Endothelial cell of umbilical vein (primary cell): ENCODE data around the gene SLC35B4. TPM values are rescaled to one million over a fixed set of nuclear protein-coding genes. Genes with fewer than 3 reads are reported as not detected.

ENCODE experiments used
- BruUV-seq: library from RNA; stranded (reverse); fragments of 400-500 nt; replicated peaks from 2 replicates; lab custom pipeline; 2021; lab: Mats Ljungman, UMichigan
- CTCF ChIA-PET: fragments of 300-600, 350-600 bp; sonication (Branson Sonifier 250); formaldehyde crosslinking; loops from one replicate; lab custom pipeline; 2021; ENCODE audit warnings: antibody characterized with exemption, inconsistent platforms; lab: Charles Lee
- POLR2A ChIA-PET: fragments of 300-600, 350-600 bp; sonication (Branson Sonifier 250); formaldehyde crosslinking; loops from one replicate; lab custom pipeline; 2021; ENCODE audit warnings: antibody characterized with exemption, inconsistent platforms; lab: Charles Lee
- DNase-seq: peaks from one replicate; pipeline ENCODE4 v3.0.0-alpha.2; 2011; ENCODE audit warnings: low read depth, low spot score
- FAIRE-seq: peaks from 2 replicates; lab custom pipeline; 2011; peaks lifted over from hg19 to GRCh38; lab: Jason Lieb, UNC
- H2AFZ ChIP-seq: 2 replicates; pipeline ENCODE4 v1.6.0; 2012; ENCODE audit warnings: low read depth, low read length, control low read depth, inconsistent platforms
- H3K27ac ChIP-seq: 2 replicates; pipeline ENCODE4 v1.5.1; 2011; ENCODE audit warnings: low read depth, mild to moderate bottlenecking, control low read depth, low read length, moderate library complexity; ENCODE audit not compliant: insufficient read depth
- H3K27me3 ChIP-seq, 2 experiments: 2 replicates each; pipeline versions ENCODE4 v1.6.0 to v1.6.1; 2011; ENCODE audit warnings: low read length in 2 of 2, mixed read lengths in 1 of 2; ENCODE audit not compliant: control insufficient read depth in 2 of 2, insufficient read depth in 2 of 2
- H3K36me3 ChIP-seq, 2 experiments: 2 replicates in 1 of 2; 3 replicates in 1 of 2; pipeline ENCODE4 v1.5.1; 2011; ENCODE audit warnings: low read length in 2 of 2, mild to moderate bottlenecking in 1 of 2, moderate library complexity in 1 of 2; ENCODE audit not compliant: control insufficient read depth in 2 of 2, insufficient read depth in 2 of 2; ENCODE audit errors: extremely low read depth in 1 of 2
- H3K4me1 ChIP-seq: 3 replicates; pipeline ENCODE4 v1.5.1; 2011; ENCODE audit warnings: mild to moderate bottlenecking, low read length; ENCODE audit not compliant: control insufficient read depth, insufficient read depth; ENCODE audit errors: extremely low read depth
- H3K4me2 ChIP-seq: 2 replicates; pipeline ENCODE4 v1.6.1; 2011; ENCODE audit warnings: low read length, control low read depth, mixed read lengths; ENCODE audit not compliant: insufficient read depth
- H3K4me3 ChIP-seq, 3 experiments: fragments of 200-600 bp in 1 of 3; sonication (generic), shearing (Covaris generic) in 1 of 3; replicated peaks in 1 of 3; 2 replicates each; pipeline ENCODE4 v1.5.1; 2011 to 2016; ENCODE audit warnings: control low read depth in 3 of 3, low read length in 3 of 3, mild to moderate bottlenecking in 2 of 3, inconsistent platforms in 1 of 3, low read depth in 1 of 3, moderate library complexity in 1 of 3; ENCODE audit not compliant: insufficient read depth in 1 of 3
- H3K79me2 ChIP-seq: 2 replicates; pipeline ENCODE4 v1.6.0; 2012; ENCODE audit warnings: low read length, inconsistent platforms; ENCODE audit not compliant: control insufficient read depth, insufficient read depth
- H3K9ac ChIP-seq: replicated peaks from 2 replicates; pipeline ENCODE3; 2011; ENCODE audit warnings: low read length, control low read depth; ENCODE audit not compliant: insufficient read depth; ENCODE audit errors: extremely low read depth
- H3K9me1 ChIP-seq: replicated peaks from 3 replicates; pipeline ENCODE4 v1.6.0; 2011; ENCODE audit warnings: mild to moderate bottlenecking, low read length; ENCODE audit not compliant: control insufficient read depth, insufficient read depth; ENCODE audit errors: extremely low read depth
- H3K9me3 ChIP-seq: replicated peaks from 2 replicates; pipeline ENCODE4 v1.5.1; 2012; ENCODE audit warnings: low read length, inconsistent platforms; ENCODE audit not compliant: control insufficient read depth, insufficient read depth
- H4K20me1 ChIP-seq: replicated peaks from 2 replicates; pipeline ENCODE3; 2011; ENCODE audit warnings: mild to moderate bottlenecking, low read length; ENCODE audit not compliant: control insufficient read depth, insufficient read depth; ENCODE audit errors: extremely low read depth
- CTCF ChIP-seq, 2 donors: IDR thresholded peaks; 1 replicate in 1 of 2; 2 replicates in 1 of 2; pipeline ENCODE4 v1.5.1; 2011; ENCODE audit warnings: low read length in 2 of 2, mild to moderate bottlenecking in 2 of 2, moderate library complexity in 2 of 2, control low read depth in 1 of 2, inconsistent platforms in 1 of 2, low read depth in 1 of 2; ENCODE audit not compliant: insufficient read depth in 1 of 2; ENCODE audit errors: extremely low read depth in 1 of 2
- EZH2 ChIP-seq: IDR thresholded peaks from 2 replicates; pipeline ENCODE4 v1.6.1; 2012; ENCODE audit warnings: borderline replicate concordance, low read depth, mild to moderate bottlenecking, moderate library complexity, low read length, inconsistent platforms; ENCODE audit not compliant: severe bottlenecking
- FOS ChIP-seq: IDR thresholded peaks from 2 replicates; pipeline ENCODE4 v1.6.1; 2011; ENCODE audit warnings: mild to moderate bottlenecking, low read length, moderate library complexity, borderline replicate concordance; ENCODE audit not compliant: insufficient read depth
- GATA2 ChIP-seq: IDR thresholded peaks from 2 replicates; pipeline ENCODE4 v1.7.0; 2011; ENCODE audit warnings: low read depth, mild to moderate bottlenecking, moderate library complexity, mixed read lengths, low read length; ENCODE audit not compliant: insufficient read length, insufficient read depth
- JUN ChIP-seq: IDR thresholded peaks from 2 replicates; pipeline ENCODE4 v1.6.1; 2011; ENCODE audit warnings: borderline replicate concordance, low read depth; ENCODE audit not compliant: insufficient read length, insufficient read depth
- MAX ChIP-seq: IDR thresholded peaks from 2 replicates; pipeline ENCODE4 v1.6.1; 2011; ENCODE audit not compliant: insufficient read depth, insufficient read length
- MYC ChIP-seq: IDR thresholded peaks from one replicate; pipeline ENCODE4 v1.6.1; 2011; ENCODE audit warnings: mild to moderate bottlenecking, low read depth, low read length
- POLR2A ChIP-seq: IDR thresholded peaks from 2 replicates; pipeline ENCODE4 v1.6.1; 2012; ENCODE audit warnings: low read depth, mild to moderate bottlenecking, control low read depth, low read length
- POLR2AphosphoS5 ChIP-seq: IDR thresholded peaks from 2 replicates; pipeline ENCODE4 v1.6.1; 2012; ENCODE audit warnings: low read depth, mild to moderate bottlenecking, control low read depth, low read length, moderate library complexity; ENCODE audit not compliant: insufficient read depth
- dilution Hi-C: fragments of 300-500 bp; cut with MboI; formaldehyde crosslinking; loops from one replicate; pipeline ENCODE4 v1.15.0; 2019; ENCODE audit warnings: low sequenced_read_pairs; ENCODE audit not compliant: extremely low pct_ligation_motif_present
- intact Hi-C: fragments of 100-400 bp; cut with micrococcal nuclease; formaldehyde crosslinking; loops from one replicate; pipeline ENCODE4 v1.10.0; 2022
- polyA plus RNA-seq, 4 experiments: library from polyadenylated mRNA; depleted of rRNA in 3 of 4; stranded (reverse) in 3 of 4; unstranded in 1 of 4; fragments of >200 nt; gene quantifications; 2 replicates each; pipeline versions ENCODE4 v1.2.1 to v1.2.3, GENCODE V29; 2011 to 2012; ENCODE audit warnings: missing spikeins in 1 of 4
- total RNA-seq: library from RNA; stranded (reverse); gene quantifications from 2 replicates; pipeline ENCODE4 v1.2.3, GENCODE V29; 2021

Gene SLC35B4
- total and polyA plus RNA-seq, 2 donors (not counting 3 experiments of a cell fraction or from before 2014, with no cell fraction given) = 17.5 to 20.2 TPM

GRCh38 chr7:134320201-134320600 is 3.5 kb upstream of the SLC35B4 start:
- DNase-seq = no peak
- H3K27me3 ChIP-seq = peaks cover 3 to 21% of the 10 kb centered on the region in 2 experiments
- no peak overlapping the region for H3K9ac ChIP-seq
- CTCF ChIA-PET = no interaction called here
- no peak for FAIRE-seq
- H3K79me2 ChIP-seq = no peaks in the 10 kb centered on the region
- no peak overlapping the region for H3K4me2 ChIP-seq
- TF ChIP-seq FOS (no peak), JUN (no peak)
- H3K36me3 ChIP-seq = no peaks in the 10 kb centered on the region
- H3K4me1 ChIP-seq = peaks cover 11% of the 10 kb centered on the region
- intact Hi-C loops = no loop called here
- no peaks in the 10 kb centered on the region for H3K9me3 ChIP-seq
- no peak overlapping the region for H2AFZ ChIP-seq
- POLR2A ChIA-PET = no interaction called here
- no TSS peak for BruUV-seq
- dilution Hi-C loops = no loop called here
- H3K27ac ChIP-seq = no peak overlapping the region
- H3K9me1 ChIP-seq = no peaks in the 10 kb centered on the region
- H3K4me3 ChIP-seq = no peak overlapping the region
- no peaks in the 10 kb centered on the region for H4K20me1 ChIP-seq

GRCh38 chr7:134318443-134318842 is 1.7 kb upstream of the SLC35B4 start:
- no peak overlapping the region for H2AFZ ChIP-seq
- H3K9me3 ChIP-seq = no peaks in the 10 kb centered on the region
- no peak overlapping the region for H3K9ac ChIP-seq
- no peaks in the 10 kb centered on the region for H3K9me1 ChIP-seq
- H3K27ac ChIP-seq = no peak overlapping the region
- no peak overlapping the region for H3K4me2 ChIP-seq
- CTCF ChIA-PET = no interaction called here
- dilution Hi-C loops = no loop called here
- DNase-seq = no peak
- POLR2A ChIA-PET = no interaction called here
- intact Hi-C loops = loop anchor here (5.0 kb wide), 3 partner anchors 39 to 191 kb away; partner anchors contain the start of gene LRGUK
- no peaks in the 10 kb centered on the region for H4K20me1 ChIP-seq
- peaks cover 3 to 17% of the 10 kb centered on the region in 2 experiments for H3K27me3 ChIP-seq
- no peaks in the 10 kb centered on the region for H3K79me2 ChIP-seq
- peaks cover 11% of the 10 kb centered on the region for H3K4me1 ChIP-seq
- BruUV-seq = no TSS peak
- no peak overlapping the region for H3K4me3 ChIP-seq
- no peak for FAIRE-seq
- TF ChIP-seq FOS (no peak), EZH2 (no peak), MAX (no peak), MYC (no peak), GATA2 (no peak), JUN (no peak), POLR2AphosphoS5 (no peak), POLR2A (no peak), CTCF (IDR thresholded peaks at IDR 0.05; ENCODE audit: extremely low read depth in 1 of 2, insufficient read depth in 1 of 2, low read depth in 1 of 2, low read length in 2 of 2) (no peak)
- H3K36me3 ChIP-seq = no peaks in the 10 kb centered on the region
